ENCODE measurements around the gene TRIP11. TPM values are rescaled to one million over a fixed set of nuclear protein-coding genes. Genes with fewer than 3 reads are reported as not detected.

The TRIP11 gene
- total RNA-seq, 1 donor from 2014 or later: 41.2 TPM

DNA sequence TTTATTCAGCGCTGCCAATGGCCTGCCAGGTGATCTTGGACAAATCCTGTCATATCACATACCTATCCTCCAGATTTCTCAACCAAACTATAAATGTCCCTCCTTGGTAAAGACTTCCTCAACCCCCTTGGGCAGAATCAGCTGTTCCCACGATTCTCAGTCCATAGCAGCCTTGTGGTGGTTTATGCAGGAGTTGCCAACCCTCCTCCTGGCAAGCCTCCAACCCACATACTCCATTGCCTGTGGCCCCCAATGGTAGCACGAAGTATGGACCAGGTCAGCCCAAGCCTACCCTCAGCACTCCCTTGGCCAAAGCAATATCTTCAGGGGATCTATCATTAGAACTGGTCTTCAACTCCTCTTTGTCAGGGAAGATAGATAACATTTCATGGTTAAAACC is 119.3 kb downstream of the TRIP11 start:
- no peak for DNase-seq (ENCODE audit: low spot score)

- no peak for DNase-seq (ENCODE audit: low spot score)
Observed at GRCh38 chr14:91919814-91920213, 120.0 kb downstream of the TRIP11 start.

DNA sequence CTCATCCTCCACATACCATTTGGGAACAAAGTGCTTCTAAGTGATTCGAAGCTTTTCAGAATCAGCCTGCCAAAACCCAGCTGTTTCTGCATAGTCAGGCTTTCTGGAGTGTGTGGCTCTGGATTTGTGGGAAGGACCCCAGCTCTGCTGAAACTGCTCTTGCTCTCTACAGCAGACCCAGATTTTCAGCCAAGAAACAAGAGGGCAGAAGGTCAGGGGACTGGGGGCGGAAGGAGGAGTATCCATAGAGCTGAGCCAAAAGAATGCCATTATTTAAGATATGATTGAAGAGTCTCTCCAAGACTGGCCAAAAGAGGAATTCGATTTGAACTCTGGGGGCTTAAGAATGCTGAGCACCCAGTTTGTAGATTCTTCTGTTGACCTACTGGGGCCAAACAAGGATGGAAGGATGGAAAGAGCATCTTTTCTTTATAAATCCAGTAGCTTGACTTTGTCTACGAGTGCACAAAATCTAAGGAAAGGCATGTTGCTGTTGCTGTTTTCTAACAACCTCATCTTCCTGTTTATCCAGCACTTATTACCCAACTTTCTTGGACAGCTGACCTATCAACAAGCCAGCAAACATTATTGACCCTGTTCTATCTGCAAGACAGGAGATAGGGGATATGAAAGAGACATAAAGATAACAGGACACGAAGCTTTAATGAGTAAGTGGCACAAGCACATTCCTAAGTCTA is 121.5 kb downstream of the TRIP11 start:
- peak; percentile 27 for DNase-seq (ENCODE audit: low spot score)

Other genes starting within 250 kb of the TRIP11 start
- gene TC2N, start 172.5 kb downstream of the TRIP11 start, total RNA-seq (ENCODE audit: insufficient read depth, low replicate concordance): 7.7 TPM
- 86.9 TPM for gene FBLN5, start 92.4 kb downstream of the TRIP11 start, total RNA-seq (ENCODE audit: insufficient read depth, low replicate concordance)
- gene ATXN3, start 66.5 kb upstream of the TRIP11 start, total RNA-seq (ENCODE audit: insufficient read depth, low replicate concordance): 61.9 TPM
- 145 TPM for gene NDUFB1, start 81.6 kb upstream of the TRIP11 start, total RNA-seq (ENCODE audit: insufficient read depth, low replicate concordance)
- 68.4 TPM for gene CPSF2, start 81.9 kb upstream of the TRIP11 start, total RNA-seq (ENCODE audit: insufficient read depth, low replicate concordance)

Data from umbilical cord (tissue), 2 donors.